GM23338 (cell line): ENCODE data around the gene CPSF7. TPM values are rescaled to one million over a fixed set of nuclear protein-coding genes. Genes with fewer than 3 reads are reported as not detected.
"Not testable (repeated sequence)": the region's sequence is repeated elsewhere in the genome, so short reads cannot be mapped to it uniquely, and the experiment has no call there.

Source experiments
- ATAC-seq: fragments of 200-7000 bp; cut with Tn5 transposase; 3 replicates; pipeline ENCODE4 v1.9.1; 2020
- DNase-seq: peaks from one replicate; pipeline ENCODE4 v3.0.0-alpha.2; 2015; ENCODE audit warnings: low spot score
- H2AFZ ChIP-seq: fragments of 200-600 bp; sonication (generic); 2 replicates; pipeline ENCODE4 v1.8.0; 2016; ENCODE audit warnings: antibody characterized with exemption, mild to moderate bottlenecking, moderate library complexity
- H3F3A ChIP-seq: fragments of 200-600 bp; sonication (generic); replicated peaks from 2 replicates; pipeline ENCODE4 v1.8.0; 2017; ENCODE audit warnings: antibody characterized with exemption, mixed run types, low read depth
- H3K27ac ChIP-seq: fragments of 200-600 bp; sonication (generic); 2 replicates; pipeline ENCODE4 v1.6.1; 2016; ENCODE audit warnings: low read depth
- H3K27me3 ChIP-seq: fragments of 200-600 bp; sonication (generic); 2 replicates; pipeline ENCODE4 v1.8.0; 2016; ENCODE audit warnings: mild to moderate bottlenecking, mixed run types, moderate library complexity; ENCODE audit not compliant: insufficient read depth
- H3K36me3 ChIP-seq: fragments of 200-600 bp; sonication (generic); 2 replicates; pipeline ENCODE4 v1.8.0; 2016; ENCODE audit warnings: mild to moderate bottlenecking; ENCODE audit not compliant: insufficient read depth
- H3K4me1 ChIP-seq: fragments of 200-600 bp; sonication (generic); 2 replicates; pipeline ENCODE4 v1.8.0; 2016; ENCODE audit warnings: mild to moderate bottlenecking, moderate library complexity; ENCODE audit not compliant: insufficient read depth
- H3K4me2 ChIP-seq: fragments of 200-600 bp; sonication (generic); 2 replicates; pipeline ENCODE4 v1.7.1; 2017; ENCODE audit warnings: mixed run types
- H3K4me3 ChIP-seq: fragments of 200-600 bp; sonication (generic); 2 replicates; pipeline ENCODE4 v1.6.1; 2016; ENCODE audit warnings: mixed run types
- H3K79me2 ChIP-seq: fragments of 200-600 bp; sonication (generic); replicated peaks from 2 replicates; pipeline ENCODE4 v1.8.0; 2017; ENCODE audit warnings: mild to moderate bottlenecking; ENCODE audit not compliant: insufficient read depth
- H3K9me2 ChIP-seq: fragments of 200-600 bp; sonication (generic); 2 replicates; pipeline ENCODE4 v1.8.0; 2017; ENCODE audit not compliant: insufficient read depth
- H4K20me1 ChIP-seq: fragments of 200-600 bp; sonication (generic); replicated peaks from 2 replicates; pipeline ENCODE4 v1.8.0; 2017; ENCODE audit warnings: mild to moderate bottlenecking; ENCODE audit not compliant: insufficient read depth
- H3K27ac Mint-ChIP-seq: 2 replicates; pipeline ENCODE4 v1.8.0; 2020; ENCODE audit warnings: inconsistent platforms, mild to moderate bottlenecking, moderate library complexity, mixed read lengths
- H3K27me3 Mint-ChIP-seq: 3 replicates; pipeline ENCODE4 v1.8.0; 2022; ENCODE audit warnings: low read depth, mild to moderate bottlenecking, moderate library complexity, mixed read lengths, inconsistent platforms; ENCODE audit not compliant: insufficient read depth, poor library complexity
- H3K36me3 Mint-ChIP-seq: 3 replicates; pipeline ENCODE4 v1.8.0; 2021; ENCODE audit warnings: low read depth, mild to moderate bottlenecking, inconsistent platforms, moderate library complexity, mixed read lengths
- H3K4me1 Mint-ChIP-seq: 3 replicates; pipeline ENCODE4 v1.8.0; 2020; ENCODE audit warnings: mild to moderate bottlenecking, inconsistent platforms, mixed read lengths
- H3K4me3 Mint-ChIP-seq: 3 replicates; pipeline ENCODE4 v1.8.0; 2021; ENCODE audit warnings: moderate library complexity, mild to moderate bottlenecking, inconsistent platforms, mixed read lengths
- H3K9me3 Mint-ChIP-seq: 3 replicates; pipeline ENCODE4 v1.8.0; 2020; ENCODE audit warnings: moderate library complexity, mild to moderate bottlenecking, inconsistent platforms, mixed read lengths
- CTCF ChIP-seq, 2 experiments: fragments of 200-600 bp in 1 of 2; sonication (generic) in 1 of 2; conservative IDR thresholded peaks; 2 replicates each; pipeline versions ENCODE4 v1.5.1 to v1.6.1; 2016 to 2017; ENCODE audit warnings: antibody characterized with exemption in 2 of 2, low read depth in 2 of 2, mild to moderate bottlenecking in 2 of 2, moderate library complexity in 1 of 2
- ETS1 ChIP-seq: IDR thresholded peaks from 2 replicates; pipeline ENCODE4 v1.6.1; 2016; ENCODE audit warnings: antibody characterized with exemption
- EZH2phosphoT487 ChIP-seq: fragments of 200-600 bp; sonication (generic); IDR thresholded peaks from one replicate; pipeline ENCODE4 v1.8.1; 2018; ENCODE audit warnings: antibody characterized with exemption; ENCODE audit not compliant: unreplicated experiment
- JUNB ChIP-seq: IDR thresholded peaks from one replicate; pipeline ENCODE4 v1.6.1; 2016; ENCODE audit warnings: antibody characterized with exemption; ENCODE audit not compliant: unreplicated experiment
- NANOG ChIP-seq: IDR thresholded peaks from 2 replicates; pipeline ENCODE4 v1.6.1; 2016; ENCODE audit warnings: antibody characterized with exemption, borderline replicate concordance
- ZNF331 ChIP-seq: fragments of 250-450 bp; sonication (Bioruptor Pico); IDR thresholded peaks from 2 replicates; pipeline ENCODE4 v1.5.0; 2020; ENCODE audit warnings: low read depth, mild to moderate bottlenecking, moderate library complexity
- polyA plus RNA-seq: library from polyadenylated mRNA; unstranded; fragments of >200 nt; fragmentation: Nextera tagmentation; extraction: Ambion mirVana; gene quantifications from 2 replicates; pipeline ENCODE4 v1.2.1, GENCODE V29; 2016
- total RNA-seq: library from RNA; depleted of rRNA; stranded (reverse); fragments of >200 nt; shearing (Covaris generic); gene quantifications from 2 replicates; pipeline ENCODE4 v1.2.3, GENCODE V29; 2014

Gene CPSF7
- total and polyA plus RNA-seq, 2 experiments from 2014 or later: 27.4 to 60.6 TPM

GRCh38 chr11:61384271-61385242, 45.2 kb downstream of the CPSF7 start:
- Histone ChIP-seq H3K27me3 (no peaks in the 10 kb centered on the region), H3K79me2 (no peaks in the 10 kb centered on the region), H3K4me3 (no peak overlapping the region), H3K36me3 (no peaks in the 10 kb centered on the region), H4K20me1 (no peaks in the 10 kb centered on the region), H3K9me2 (no peaks in the 10 kb centered on the region), H3F3A (no peaks in the 10 kb centered on the region), H3K4me1 (no peaks in the 10 kb centered on the region), H3K27ac (no peak overlapping the region), H2AFZ (no peak overlapping the region), H3K4me2 (no peak overlapping the region)
- Mint-ChIP-seq H3K4me3 (no peak overlapping the region), H3K27ac (no peak overlapping the region), H3K36me3 (no peaks in the 10 kb centered on the region; the same call in 2 of the 3 replicates), H3K4me1 (no peaks in the 10 kb centered on the region), H3K27me3 (peaks cover 14% of the 10 kb centered on the region), H3K9me3 (0 out of 3 replicates have a peak, but pooled peaks cover 1% of the 10 kb centered on the region)
- DNase-seq (peak; percentile 72), ATAC-seq (peak; percentile 79)
- no peak for TF ChIP-seq NANOG
- TF ChIP-seq ETS1: no peak
- no peak for TF ChIP-seq ZNF331 (CRISPR knock-in tag)
- TF ChIP-seq CTCF (conservative IDR thresholded peaks at IDR 0.05; ENCODE audit: low read depth in 2 of 2): peak; percentile 52 to 93

- not testable (repeated sequence) for H3K27ac ChIP-seq, H3K36me3 Mint-ChIP-seq, H3K9me3 Mint-ChIP-seq, H3K36me3 ChIP-seq, H3K4me2 ChIP-seq, ATAC-seq, H2AFZ ChIP-seq, H3K4me1 Mint-ChIP-seq, H4K20me1 ChIP-seq, H3K4me1 ChIP-seq, DNase-seq, H3K4me3 Mint-ChIP-seq, H3F3A ChIP-seq, H3K27ac Mint-ChIP-seq, H3K27me3 ChIP-seq, H3K9me2 ChIP-seq, H3K4me3 ChIP-seq, H3K79me2 ChIP-seq
- H3K27me3 Mint-ChIP-seq: peaks cover 11% of the 10 kb centered on the region
These were observed 45.9 kb downstream of the CPSF7 start for GRCh38 chr11:61383859-61384258.

GRCh38 chr11:61380884-61381283, 48.9 kb downstream of the CPSF7 start:
- Histone ChIP-seq H3K79me2 (no peaks in the 10 kb centered on the region), H3K36me3 (no peaks in the 10 kb centered on the region), H4K20me1 (no peaks in the 10 kb centered on the region), H3K4me1 (no peaks in the 10 kb centered on the region), H3K4me2 (no peak overlapping the region), H3K4me3 (no peak overlapping the region), H3K9me2 (no peaks in the 10 kb centered on the region), H2AFZ (no peak overlapping the region), H3K27me3 (no peaks in the 10 kb centered on the region), H3F3A (no peaks in the 10 kb centered on the region), H3K27ac (no peak overlapping the region)
- DNase-seq: no peak
- no peak for TF ChIP-seq EZH2phosphoT487
- no peak for TF ChIP-seq NANOG
- TF ChIP-seq JUNB: no peak
- Mint-ChIP-seq H3K27me3 (peaks cover 8% of the 10 kb centered on the region), H3K4me1 (no peaks in the 10 kb centered on the region), H3K36me3 (peaks cover 15% of the 10 kb centered on the region), H3K4me3 (no peak overlapping the region), H3K27ac (no peak overlapping the region), H3K9me3 (peaks cover 2% of the 10 kb centered on the region; the same call in 1 of the 3 replicates)
- no peak for ATAC-seq
